ENCODE results near the gene NRAP. TPM values are rescaled to one million over a fixed set of nuclear protein-coding genes. Genes with fewer than 3 reads are reported as not detected.

NRAP gene
- total RNA-seq, 1 experiment from 2014 or later: not detected

DNA sequence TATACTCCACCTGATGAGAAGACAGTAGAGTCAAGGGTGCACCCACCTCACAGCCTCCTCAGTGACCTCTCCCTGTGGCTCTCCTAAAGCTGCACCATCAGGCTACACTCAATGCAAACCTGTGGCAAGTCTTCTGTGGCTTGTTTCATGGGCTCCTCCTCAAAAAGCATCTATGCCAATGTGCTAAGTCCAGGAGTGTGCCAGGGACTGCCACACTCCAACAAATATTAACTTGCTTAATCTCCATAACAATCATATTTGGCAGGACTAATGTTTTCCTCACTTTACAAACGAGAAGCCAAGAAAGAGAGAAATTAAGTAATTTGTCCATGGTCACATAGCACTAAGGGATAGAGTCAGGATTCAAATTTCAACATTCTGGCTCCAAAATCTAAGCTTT is 11.9 kb downstream of the NRAP start:
- H3K27me3 Mint-ChIP-seq (ENCODE audit: unreplicated experiment): peaks cover 80% of the 10 kb centered on the region
- H3K27ac Mint-ChIP-seq (ENCODE audit: unreplicated experiment): no peak overlapping the region
- no peaks in the 10 kb centered on the region for H3K9me3 Mint-ChIP-seq (ENCODE audit: low read depth, unreplicated experiment)
- CTCF ChIA-PET: no interaction called here
- intact Hi-C loops (cut with micrococcal nuclease; ENCODE audit: unreplicated experiment): no loop called here
- TF ChIP-seq, protein P1, sequence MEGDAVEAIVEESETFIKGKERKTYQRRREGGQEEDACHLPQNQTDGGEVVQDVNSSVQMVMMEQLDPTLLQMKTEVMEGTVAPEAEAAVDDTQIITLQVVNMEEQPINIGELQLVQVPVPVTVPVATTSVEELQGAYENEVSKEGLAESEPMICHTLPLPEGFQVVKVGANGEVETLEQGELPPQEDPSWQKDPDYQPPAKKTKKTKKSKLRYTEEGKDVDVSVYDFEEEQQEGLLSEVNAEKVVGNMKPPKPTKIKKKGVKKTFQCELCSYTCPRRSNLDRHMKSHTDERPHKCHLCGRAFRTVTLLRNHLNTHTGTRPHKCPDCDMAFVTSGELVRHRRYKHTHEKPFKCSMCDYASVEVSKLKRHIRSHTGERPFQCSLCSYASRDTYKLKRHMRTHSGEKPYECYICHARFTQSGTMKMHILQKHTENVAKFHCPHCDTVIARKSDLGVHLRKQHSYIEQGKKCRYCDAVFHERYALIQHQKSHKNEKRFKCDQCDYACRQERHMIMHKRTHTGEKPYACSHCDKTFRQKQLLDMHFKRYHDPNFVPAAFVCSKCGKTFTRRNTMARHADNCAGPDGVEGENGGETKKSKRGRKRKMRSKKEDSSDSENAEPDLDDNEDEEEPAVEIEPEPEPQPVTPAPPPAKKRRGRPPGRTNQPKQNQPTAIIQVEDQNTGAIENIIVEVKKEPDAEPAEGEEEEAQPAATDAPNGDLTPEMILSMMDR (IDR thresholded peaks at IDR 0.05; ENCODE audit: unreplicated experiment): no peak
- H3K36me3 Mint-ChIP-seq (ENCODE audit: insufficient read depth, unreplicated experiment): no peaks in the 10 kb centered on the region
- H3K4me3 Mint-ChIP-seq (ENCODE audit: low read depth, unreplicated experiment): no peak overlapping the region
- DNase-seq: no peak
- no TSS peak for BruUV-seq (replicated peaks)
- no peaks in the 10 kb centered on the region for H3K4me1 Mint-ChIP-seq (ENCODE audit: low read depth, unreplicated experiment)

DNA sequence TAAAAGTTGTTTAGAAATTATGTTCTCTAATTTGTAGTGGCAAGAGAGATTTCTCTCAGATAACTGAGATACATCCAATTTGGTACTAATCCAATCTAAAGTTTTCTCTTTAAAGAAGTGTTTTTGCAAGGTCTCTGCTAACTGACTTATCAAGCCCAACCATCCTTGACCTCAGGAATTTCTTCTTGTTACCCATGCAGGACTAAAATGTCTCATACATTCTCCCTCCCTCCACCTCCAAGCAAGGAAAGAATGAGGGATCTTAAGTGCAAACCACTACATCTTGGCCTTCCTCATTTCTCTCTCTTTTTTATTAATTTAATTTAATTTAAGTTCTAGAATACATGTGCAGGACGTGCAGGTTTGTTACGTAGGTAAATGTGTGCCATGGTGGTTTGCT is 12.8 kb downstream of the NRAP start:
- Mint-ChIP-seq H3K36me3 (ENCODE audit: insufficient read depth, unreplicated experiment) (no peaks in the 10 kb centered on the region), H3K4me1 (ENCODE audit: low read depth, unreplicated experiment) (no peaks in the 10 kb centered on the region), H3K27me3 (ENCODE audit: unreplicated experiment) (peaks cover 80% of the 10 kb centered on the region), H3K27ac (ENCODE audit: unreplicated experiment) (no peak overlapping the region), H3K9me3 (ENCODE audit: low read depth, unreplicated experiment) (no peaks in the 10 kb centered on the region), H3K4me3 (ENCODE audit: low read depth, unreplicated experiment) (no peak overlapping the region)
- TF ChIP-seq, protein P1 (IDR thresholded peaks at IDR 0.05; ENCODE audit: unreplicated experiment): no peak
- DNase-seq: no peak
- intact Hi-C loops (cut with micrococcal nuclease; ENCODE audit: unreplicated experiment): no loop called here
- CTCF ChIA-PET: no interaction called here
- no TSS peak for BruUV-seq (replicated peaks)

DNA sequence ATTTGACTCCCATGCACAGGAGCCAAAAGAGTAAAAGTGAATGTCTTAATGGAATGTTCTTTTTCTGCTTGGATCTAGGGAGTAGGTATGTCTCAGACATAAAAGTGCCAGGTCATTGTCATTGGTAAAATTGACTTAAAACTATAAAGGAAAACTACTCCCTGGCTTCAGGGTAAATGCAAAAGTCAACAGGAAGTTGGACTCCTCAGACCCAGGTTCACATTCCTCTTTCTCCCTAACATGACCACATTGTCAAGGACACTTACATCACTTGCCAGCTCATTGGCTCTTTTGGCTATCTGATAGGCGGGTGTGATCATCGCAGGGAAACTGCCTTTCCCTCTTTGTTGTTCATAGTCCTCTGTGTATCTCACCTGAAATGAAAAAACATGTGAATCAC is 13.7 kb downstream of the NRAP start:
- peaks cover 85% of the 10 kb centered on the region for H3K27me3 Mint-ChIP-seq (ENCODE audit: unreplicated experiment)

DNA sequence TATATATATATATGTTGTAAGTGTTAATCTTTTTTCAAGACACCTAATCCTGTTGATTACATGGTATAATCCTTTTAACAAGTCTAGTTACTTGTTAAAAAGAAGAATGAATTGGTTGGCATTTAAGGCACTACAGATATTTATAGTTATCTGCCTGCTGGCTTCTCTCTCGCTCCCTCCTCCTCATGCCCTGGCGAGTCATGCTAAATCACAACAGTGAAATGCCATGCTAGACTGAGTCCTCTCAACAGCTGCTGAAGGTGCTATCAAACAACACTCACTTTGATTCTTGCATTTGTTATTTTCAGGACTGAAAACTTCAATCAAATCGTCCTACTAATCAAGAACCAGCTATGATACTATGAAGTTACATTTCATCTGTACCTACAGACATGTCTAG is 15.4 kb downstream of the NRAP start:
- Mint-ChIP-seq H3K4me3 (ENCODE audit: low read depth, unreplicated experiment) (no peak overlapping the region), H3K4me1 (ENCODE audit: low read depth, unreplicated experiment) (no peaks in the 10 kb centered on the region), H3K36me3 (ENCODE audit: insufficient read depth, unreplicated experiment) (no peaks in the 10 kb centered on the region), H3K27ac (ENCODE audit: unreplicated experiment) (no peak overlapping the region), H3K27me3 (ENCODE audit: unreplicated experiment) (peaks cover 80% of the 10 kb centered on the region), H3K9me3 (ENCODE audit: low read depth, unreplicated experiment) (no peaks in the 10 kb centered on the region)
- TF ChIP-seq, protein P1 (IDR thresholded peaks at IDR 0.05; ENCODE audit: unreplicated experiment): no peak
- DNase-seq: no peak
- CTCF ChIA-PET: no interaction called here
- BruUV-seq (replicated peaks): no TSS peak
- intact Hi-C loops (cut with micrococcal nuclease; ENCODE audit: unreplicated experiment): no loop called here

More for the DNA sequence above, 13.7 kb downstream of the NRAP start:
- intact Hi-C loops (cut with micrococcal nuclease; ENCODE audit: unreplicated experiment): no loop called here
- TF ChIP-seq, protein P1 (IDR thresholded peaks at IDR 0.05; ENCODE audit: unreplicated experiment): no peak
- CTCF ChIA-PET: no interaction called here
- no peaks in the 10 kb centered on the region for H3K4me1 Mint-ChIP-seq (ENCODE audit: low read depth, unreplicated experiment)
- H3K27ac Mint-ChIP-seq (ENCODE audit: unreplicated experiment): no peak overlapping the region
- H3K9me3 Mint-ChIP-seq (ENCODE audit: low read depth, unreplicated experiment): no peaks in the 10 kb centered on the region
- no peak overlapping the region for H3K4me3 Mint-ChIP-seq (ENCODE audit: low read depth, unreplicated experiment)
- BruUV-seq (replicated peaks): no TSS peak
- no peak for DNase-seq
- H3K36me3 Mint-ChIP-seq (ENCODE audit: insufficient read depth, unreplicated experiment): no peaks in the 10 kb centered on the region
